ENCODE results near the gene RBBP4.

Gene RBBP4

DNA sequence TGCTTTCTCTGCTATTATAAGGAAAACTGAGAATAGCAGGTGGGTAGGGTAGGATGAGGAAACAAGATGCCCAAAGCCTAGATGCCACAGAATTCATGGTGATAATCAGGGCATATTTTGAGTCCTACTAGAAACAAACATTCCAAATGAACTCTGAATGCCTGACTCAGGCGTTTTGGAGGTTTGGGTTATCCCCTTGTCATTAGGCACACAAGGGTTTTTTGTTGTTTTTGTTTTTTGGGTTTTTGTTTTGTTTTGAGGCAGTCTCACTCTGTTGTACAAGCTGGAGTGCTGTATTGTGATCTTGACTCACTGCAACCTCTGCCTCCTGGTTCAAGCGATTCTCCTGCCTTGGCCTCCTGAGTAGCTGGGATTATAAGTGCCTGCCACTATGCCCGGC lies 32.4 kb downstream of the RBBP4 start:
- H3K4me3 ChIP-seq (ENCODE audit: low read depth, low read length): no peak overlapping the region
- TF ChIP-seq, protein P1, sequence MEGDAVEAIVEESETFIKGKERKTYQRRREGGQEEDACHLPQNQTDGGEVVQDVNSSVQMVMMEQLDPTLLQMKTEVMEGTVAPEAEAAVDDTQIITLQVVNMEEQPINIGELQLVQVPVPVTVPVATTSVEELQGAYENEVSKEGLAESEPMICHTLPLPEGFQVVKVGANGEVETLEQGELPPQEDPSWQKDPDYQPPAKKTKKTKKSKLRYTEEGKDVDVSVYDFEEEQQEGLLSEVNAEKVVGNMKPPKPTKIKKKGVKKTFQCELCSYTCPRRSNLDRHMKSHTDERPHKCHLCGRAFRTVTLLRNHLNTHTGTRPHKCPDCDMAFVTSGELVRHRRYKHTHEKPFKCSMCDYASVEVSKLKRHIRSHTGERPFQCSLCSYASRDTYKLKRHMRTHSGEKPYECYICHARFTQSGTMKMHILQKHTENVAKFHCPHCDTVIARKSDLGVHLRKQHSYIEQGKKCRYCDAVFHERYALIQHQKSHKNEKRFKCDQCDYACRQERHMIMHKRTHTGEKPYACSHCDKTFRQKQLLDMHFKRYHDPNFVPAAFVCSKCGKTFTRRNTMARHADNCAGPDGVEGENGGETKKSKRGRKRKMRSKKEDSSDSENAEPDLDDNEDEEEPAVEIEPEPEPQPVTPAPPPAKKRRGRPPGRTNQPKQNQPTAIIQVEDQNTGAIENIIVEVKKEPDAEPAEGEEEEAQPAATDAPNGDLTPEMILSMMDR (IDR thresholded peaks at IDR 0.05; ENCODE audit: borderline replicate concordance, insufficient read depth, low read depth, low read length): no peak

DNA sequence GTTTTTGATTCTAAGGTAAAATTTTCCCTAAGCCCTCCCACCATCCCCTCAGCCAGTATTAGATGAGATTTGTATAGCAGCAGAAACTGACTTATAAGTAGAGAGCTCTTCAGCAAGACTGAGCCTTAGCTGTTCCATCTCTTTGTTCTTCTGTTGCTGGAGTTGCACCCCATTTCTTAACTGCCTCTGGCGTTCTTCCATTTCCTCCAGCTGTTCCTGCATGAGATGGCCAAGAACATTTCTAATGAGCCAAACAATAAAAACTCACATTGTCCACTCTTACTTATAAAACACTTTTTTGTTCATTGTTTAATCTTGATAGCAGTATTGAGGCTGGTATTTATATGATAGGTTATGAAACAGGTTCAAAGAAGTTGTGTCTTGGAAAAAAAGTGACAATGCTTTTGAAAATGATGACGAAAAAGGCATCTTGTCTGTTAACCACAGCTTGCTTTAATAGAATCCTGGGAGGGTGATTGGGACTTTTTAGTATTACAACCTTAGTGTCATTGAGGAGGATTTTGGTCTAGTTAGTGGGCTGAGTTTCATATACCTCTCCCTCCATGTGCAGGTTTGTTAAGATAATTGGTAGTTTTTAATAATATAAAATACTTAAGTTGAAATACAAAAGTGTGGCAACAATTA lies 33.3 kb downstream of the RBBP4 start:
- H3K4me3 ChIP-seq (ENCODE audit: low read depth, low read length): no peak overlapping the region
- TF ChIP-seq, protein P1 (IDR thresholded peaks at IDR 0.05; ENCODE audit: borderline replicate concordance, insufficient read depth, low read depth, low read length): no peak

DNA sequence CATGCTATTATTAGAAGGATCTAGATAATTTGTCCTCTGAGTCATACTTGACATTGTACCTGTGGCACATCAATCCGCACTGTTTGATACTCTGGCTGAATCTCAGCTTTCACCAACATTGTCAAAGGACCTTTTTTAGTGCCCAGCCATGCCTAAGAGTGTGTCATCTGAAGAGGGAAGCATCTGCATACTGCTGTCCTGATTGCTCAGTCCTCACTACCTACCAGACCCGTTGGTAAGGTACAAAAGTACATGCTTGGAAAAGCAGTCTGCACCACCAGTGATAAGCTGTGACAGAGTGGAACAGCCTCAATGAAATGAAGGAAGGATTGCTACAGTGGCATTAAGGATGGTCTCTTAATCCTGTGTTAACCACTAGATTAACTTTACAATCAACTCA lies 34.5 kb downstream of the RBBP4 start:
- no peak overlapping the region for H3K4me3 ChIP-seq (ENCODE audit: low read depth, low read length)
- TF ChIP-seq, protein P1 (IDR thresholded peaks at IDR 0.05; ENCODE audit: borderline replicate concordance, insufficient read depth, low read depth, low read length): no peak

DNA sequence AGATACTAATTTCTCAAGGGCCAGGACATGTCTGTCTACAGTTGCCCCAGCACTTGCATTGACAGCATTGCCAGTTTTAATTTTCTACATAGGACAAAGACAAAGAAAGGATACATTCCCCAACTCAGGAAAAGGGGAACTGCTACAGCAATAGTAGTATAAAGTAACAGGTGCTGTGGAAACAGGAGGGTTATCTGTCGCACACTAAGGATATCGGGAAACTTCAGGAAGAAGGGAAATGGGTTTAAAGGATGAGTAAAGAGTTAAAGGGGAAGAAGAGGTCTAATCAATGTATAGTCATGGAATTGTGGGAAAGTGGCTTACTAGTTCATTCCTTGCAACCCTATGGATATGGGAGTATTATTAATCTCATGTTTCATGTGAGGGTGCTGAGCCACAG lies 35.4 kb downstream of the RBBP4 start:
- H3K4me3 ChIP-seq (ENCODE audit: low read depth, low read length): no peak overlapping the region
- TF ChIP-seq, protein P1 (IDR thresholded peaks at IDR 0.05; ENCODE audit: borderline replicate concordance, insufficient read depth, low read depth, low read length): no peak

DNA sequence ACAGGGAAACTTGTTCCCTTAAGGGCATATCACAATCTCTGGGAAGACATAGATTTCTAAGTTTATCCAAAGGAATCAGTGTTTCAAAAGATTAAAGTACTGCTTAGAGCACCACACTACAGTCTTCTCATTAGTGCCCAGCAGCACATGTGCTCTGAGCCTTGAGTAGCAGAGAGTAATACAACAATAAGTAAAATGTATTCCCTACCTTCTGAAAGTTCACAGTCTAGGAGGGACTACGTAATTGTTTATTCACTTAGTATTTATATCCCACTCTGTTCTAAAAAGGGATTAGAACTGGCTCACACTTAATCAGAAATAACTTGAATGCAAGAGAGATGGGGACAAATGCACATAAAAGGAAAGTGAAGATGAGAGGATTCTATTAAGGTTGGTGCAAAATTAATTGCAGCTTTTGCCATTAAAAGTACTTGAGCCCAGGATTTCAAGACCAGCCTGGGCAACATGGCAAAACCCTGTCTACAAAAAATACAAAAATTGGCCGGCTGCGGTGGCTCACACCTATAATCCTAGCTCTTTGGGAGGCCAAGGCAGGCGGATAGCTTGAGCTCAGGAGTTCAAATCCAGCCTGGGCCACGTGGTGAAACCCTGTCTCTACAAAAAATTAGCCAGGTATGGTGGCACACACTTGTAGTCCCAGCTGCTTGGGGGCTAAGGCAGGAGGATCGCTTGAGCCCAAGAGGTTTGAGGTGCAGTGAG lies 42.6 kb downstream of the RBBP4 start:
- TF ChIP-seq, protein P1 (IDR thresholded peaks at IDR 0.05; ENCODE audit: borderline replicate concordance, insufficient read depth, low read depth, low read length): no peak
- H3K4me3 ChIP-seq (ENCODE audit: low read depth, low read length): no peak overlapping the region

DNA sequence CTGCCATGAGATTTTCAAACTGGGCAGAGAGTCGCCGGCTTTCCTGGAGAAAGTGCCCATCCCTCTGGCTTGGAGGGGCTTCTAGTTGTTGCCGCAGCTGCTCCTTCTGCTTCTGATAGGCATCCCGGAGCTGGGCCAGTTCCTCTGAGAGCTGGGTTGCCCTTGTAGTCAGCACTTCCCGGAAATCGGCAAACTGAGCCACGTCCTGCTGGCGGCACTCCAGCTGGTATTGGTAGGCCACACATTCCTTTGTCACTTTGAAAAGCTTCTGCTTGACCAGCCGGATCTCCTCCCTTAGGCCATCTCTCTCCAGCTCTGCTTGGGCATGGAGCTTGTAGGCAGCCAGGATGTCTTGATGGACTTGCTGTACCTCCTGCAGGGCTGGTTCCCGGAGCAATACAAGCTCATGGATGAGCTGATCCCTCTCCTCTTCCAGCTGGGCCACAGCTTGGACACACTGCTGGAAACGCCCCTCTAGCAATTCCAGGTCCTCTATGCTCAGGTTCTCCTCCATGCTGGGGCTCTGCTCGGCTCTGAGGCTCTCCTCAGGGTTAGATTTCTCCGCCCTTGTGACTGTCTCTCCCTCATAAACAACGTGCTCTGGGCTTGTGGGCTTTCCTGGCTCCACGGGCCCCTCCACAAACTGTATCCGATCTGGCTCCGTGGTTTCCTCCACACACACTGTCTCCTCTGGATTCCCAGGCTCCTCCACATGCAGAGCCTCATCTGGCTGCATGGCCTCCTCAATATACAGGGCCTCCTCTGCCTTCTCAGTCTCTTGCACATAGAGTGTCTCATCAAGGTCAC lies 44.3 kb downstream of the RBBP4 start:
- no peak overlapping the region for H3K4me3 ChIP-seq (ENCODE audit: low read depth, low read length)
- TF ChIP-seq, protein P1 (IDR thresholded peaks at IDR 0.05; ENCODE audit: borderline replicate concordance, insufficient read depth, low read depth, low read length): no peak
